ENCODE results near the gene PEBP1. TPM values are rescaled to one million over a fixed set of nuclear protein-coding genes. Genes with fewer than 3 reads are reported as not detected.

PEBP1 gene
- total and polyA plus RNA-seq, 8 donors: 105 to 303 (median 205) TPM

GRCh38 chr12:118151755-118152154, 15.8 kb downstream of the PEBP1 start:
- H3K27ac ChIP-seq: no peak overlapping the region
- H3K4me1 ChIP-seq: peaks cover 0 to 11% (median 1%) of the 10 kb centered on the region in 4 donors
- no peaks in the 10 kb centered on the region for H3K27me3 ChIP-seq
- H3K4me3 ChIP-seq: no peak overlapping the region
- TF ChIP-seq EP300 (IDR thresholded peaks at IDR 0.05): no peak
- peaks cover 13 to 70% (median 69%) of the 10 kb centered on the region in 4 donors for H3K36me3 ChIP-seq
- intact Hi-C loops (cut with DNase I; ENCODE audit: low total_unique reads): no loop called here
- H3K9me3 ChIP-seq: no peaks in the 10 kb centered on the region
- WGBS, 5 donors: 76 to 85% (median 81%) methylated on average over 5 of the region's 5 CpGs
- DNase-seq: no peak

- no peak overlapping the region for H3K4me3 ChIP-seq
- no peaks in the 10 kb centered on the region for H3K27me3 ChIP-seq
- H3K36me3 ChIP-seq: peaks cover 25 to 90% (median 79%) of the 10 kb centered on the region in 4 donors
- no peaks in the 10 kb centered on the region for H3K9me3 ChIP-seq
- intact Hi-C loops (cut with DNase I; ENCODE audit: low total_unique reads): no loop called here
- no peak for DNase-seq
- no peak for TF ChIP-seq CTCF (IDR thresholded peaks at IDR 0.05)
- no peak for TF ChIP-seq POLR2AphosphoS5 (IDR thresholded peaks at IDR 0.05)
- no peak for TF ChIP-seq POLR2A (IDR thresholded peaks at IDR 0.05)
- TF ChIP-seq EP300 (IDR thresholded peaks at IDR 0.05): no peak
- H3K4me1 ChIP-seq: no peaks in the 10 kb centered on the region
- H3K27ac ChIP-seq: no peak overlapping the region
- 94 to 99% (median 97%) methylated on average over 3 of the region's 3 CpGs for WGBS, 5 donors
These were observed 24.6 kb downstream of the PEBP1 start for GRCh38 chr12:118160536-118160935.

- H3K4me3 ChIP-seq: no peak overlapping the region
- 39 to 57% (median 45%) methylated on average over 6 of the region's 6 CpGs for WGBS, 5 donors
- no peak overlapping the region for H3K27ac ChIP-seq
- no peaks in the 10 kb centered on the region for H3K4me1 ChIP-seq
- no peaks in the 10 kb centered on the region for H3K27me3 ChIP-seq
- TF ChIP-seq CTCF (IDR thresholded peaks at IDR 0.05) (peak in 4 of 7 experiments; percentile 10 to 34 (median 27)), POLR2A (IDR thresholded peaks at IDR 0.05) (no peak), POLR2AphosphoS5 (IDR thresholded peaks at IDR 0.05) (no peak)
- intact Hi-C loops (cut with DNase I; ENCODE audit: low total_unique reads): no loop called here
- peaks cover 14 to 88% (median 72%) of the 10 kb centered on the region in 4 donors for H3K36me3 ChIP-seq
- H3K9me3 ChIP-seq: no peaks in the 10 kb centered on the region
- peak in 1 of 2 donors; percentile 68 for DNase-seq
These were observed 29.0 kb downstream of the PEBP1 start for GRCh38 chr12:118164798-118165486.

- Histone ChIP-seq H3K27me3 (no peaks in the 10 kb centered on the region), H3K36me3 (peaks cover 17 to 88% (median 72%) of the 10 kb centered on the region in 4 donors), H3K9me3 (no peaks in the 10 kb centered on the region), H3K4me3 (no peak overlapping the region), H3K27ac (no peak overlapping the region), H3K4me1 (no peaks in the 10 kb centered on the region)
- TF ChIP-seq CTCF (IDR thresholded peaks at IDR 0.05) (no peak), EP300 (IDR thresholded peaks at IDR 0.05) (no peak), POLR2AphosphoS5 (IDR thresholded peaks at IDR 0.05) (no peak), POLR2A (IDR thresholded peaks at IDR 0.05) (no peak)
- intact Hi-C loops (cut with DNase I; ENCODE audit: low total_unique reads): no loop called here
- no peak for DNase-seq
- WGBS, 5 donors: 65 to 88% (median 83%) methylated on average over 2 of the region's 2 CpGs
These were observed 31.0 kb downstream of the PEBP1 start for GRCh38 chr12:118166946-118167345.

- TF ChIP-seq CTCF (IDR thresholded peaks at IDR 0.05) (no peak), POLR2A (IDR thresholded peaks at IDR 0.05) (no peak), POLR2AphosphoS5 (IDR thresholded peaks at IDR 0.05) (no peak), EP300 (IDR thresholded peaks at IDR 0.05) (no peak)
- no peaks in the 10 kb centered on the region for H3K27me3 ChIP-seq
- WGBS, 5 donors: 87 to 98% (median 93%) methylated on average over 4 of the region's 4 CpGs
- intact Hi-C loops (cut with DNase I; ENCODE audit: low total_unique reads): no loop called here
- H3K36me3 ChIP-seq: peaks cover 53 to 100% (median 99%) of the 10 kb centered on the region in 4 donors
- no peaks in the 10 kb centered on the region for H3K9me3 ChIP-seq
- H3K4me1 ChIP-seq: no peaks in the 10 kb centered on the region
- no peak for DNase-seq
- no peak overlapping the region for H3K4me3 ChIP-seq
- H3K27ac ChIP-seq: no peak overlapping the region
These were observed 40.0 kb downstream of the PEBP1 start for GRCh38 chr12:118175823-118176447.

Data from stomach (tissue), 9 donors.